ENCODE results near the gene PDE2A.

GRCh38 chr11:72621008-72621610 lies 53.1 kb downstream of the PDE2A start:
- no peak for TF ChIP-seq EP300 (IDR thresholded peaks at IDR 0.05)
- no peak for TF ChIP-seq CTCF (IDR thresholded peaks at IDR 0.05)
